HepG2 (cell line): ENCODE results near the gene TOM1L2. TPM values are rescaled to one million over a fixed set of nuclear protein-coding genes. Genes with fewer than 3 reads are reported as not detected.

Source experiments
- CC2D1A ChIP-seq: sonication (generic); formaldehyde crosslinking; IDR thresholded peaks from 2 replicates; pipeline ENCODE4 v1.8.1; 2023; ENCODE audit warnings: mild to moderate bottlenecking, missing genetic modification reagents
- CEBPG ChIP-seq: IDR thresholded peaks from 2 replicates; pipeline ENCODE4 v1.6.1; 2016
- FLYWCH1 ChIP-seq: sonication (generic); formaldehyde crosslinking; IDR thresholded peaks from 2 replicates; pipeline ENCODE4 v1.8.1; 2023; ENCODE audit warnings: mild to moderate bottlenecking, missing genetic modification reagents
- GFI1 ChIP-seq: sonication (generic); formaldehyde crosslinking; IDR thresholded peaks from 2 replicates; pipeline ENCODE4 v1.5.0; 2020; ENCODE audit warnings: missing genetic modification reagents, mild to moderate bottlenecking, borderline replicate concordance
- GZF1 ChIP-seq: sonication (generic); formaldehyde crosslinking; IDR thresholded peaks from 2 replicates; pipeline ENCODE4 v1.5.1; 2020; ENCODE audit warnings: mild to moderate bottlenecking, missing genetic modification reagents
- HOXA5 ChIP-seq: sonication (generic); formaldehyde crosslinking; IDR thresholded peaks from 2 replicates; pipeline ENCODE4 v1.4.0; 2020; ENCODE audit warnings: missing genetic modification reagents
- JDP2 ChIP-seq: sonication (generic); formaldehyde crosslinking; IDR thresholded peaks from 2 replicates; pipeline ENCODE4 v1.8.1; 2022; ENCODE audit warnings: missing genetic modification reagents, borderline replicate concordance
- KDM2A ChIP-seq: sonication (generic); formaldehyde crosslinking; IDR thresholded peaks from 2 replicates; pipeline ENCODE4 v1.4.0; 2020; ENCODE audit warnings: low read depth, missing genetic modification reagents, borderline replicate concordance
- POLR2A ChIP-seq, 2 experiments: IDR thresholded peaks; 2 replicates each; pipeline ENCODE4 v1.6.1; 2011; ENCODE audit warnings: low read depth in 2 of 2, low read length in 2 of 2, mild to moderate bottlenecking in 1 of 2, moderate library complexity in 1 of 2; ENCODE audit not compliant: insufficient read depth in 1 of 2
- RXRA ChIP-seq: sonication (generic); formaldehyde crosslinking; IDR thresholded peaks from 2 replicates; pipeline ENCODE4 v1.5.1; 2020; ENCODE audit warnings: missing genetic modification reagents
- SNAPC2 ChIP-seq: sonication (generic); formaldehyde crosslinking; IDR thresholded peaks from 2 replicates; pipeline ENCODE4 v1.8.1; 2022; ENCODE audit warnings: mild to moderate bottlenecking, missing genetic modification reagents
- ZBTB21 ChIP-seq: sonication (generic); formaldehyde crosslinking; IDR thresholded peaks from 2 replicates; pipeline ENCODE4 v1.4.0; 2020; ENCODE audit warnings: missing genetic modification reagents
- ZEB1 ChIP-seq: IDR thresholded peaks from 2 replicates; pipeline ENCODE4 v1.6.1; 2012; ENCODE audit warnings: mild to moderate bottlenecking, low read depth, inconsistent platforms; ENCODE audit not compliant: insufficient replicate concordance
- ZNF138 ChIP-seq: sonication (generic); formaldehyde crosslinking; IDR thresholded peaks from 2 replicates; pipeline ENCODE4 v1.5.0; 2020; ENCODE audit warnings: mild to moderate bottlenecking, low read depth, missing genetic modification reagents
- ZNF460 ChIP-seq: sonication (generic); formaldehyde crosslinking; IDR thresholded peaks from 2 replicates; pipeline ENCODE4 v1.5.1; 2020; ENCODE audit warnings: missing genetic modification reagents, mild to moderate bottlenecking, borderline replicate concordance
- ZNF496 ChIP-seq: sonication (generic); formaldehyde crosslinking; IDR thresholded peaks from 2 replicates; pipeline ENCODE4 v1.8.1; 2023; ENCODE audit warnings: mild to moderate bottlenecking, moderate library complexity, missing genetic modification reagents; ENCODE audit not compliant: insufficient replicate concordance
- ZNF644 ChIP-seq: IDR thresholded peaks from 2 replicates; pipeline ENCODE4 v1.6.1; 2016; ENCODE audit warnings: low read depth
- ZNF737 ChIP-seq: sonication (generic); formaldehyde crosslinking; IDR thresholded peaks from 2 replicates; pipeline ENCODE4 v1.5.0; 2020; ENCODE audit warnings: missing genetic modification reagents, mild to moderate bottlenecking, borderline replicate concordance
- ZNF768 ChIP-seq: sonication (generic); formaldehyde crosslinking; IDR thresholded peaks from 2 replicates; pipeline ENCODE4 v1.4.0; 2020; ENCODE audit warnings: missing genetic modification reagents
- ZNF792 ChIP-seq: IDR thresholded peaks from 2 replicates; pipeline ENCODE4 v1.6.1; 2016
- ZNF850 ChIP-seq: sonication (generic); formaldehyde crosslinking; conservative IDR thresholded peaks from 2 replicates; pipeline ENCODE4 v1.9.0; 2021; ENCODE audit warnings: mild to moderate bottlenecking, missing genetic modification reagents
- polyA plus RNA-seq, 8 experiments: library from polyadenylated mRNA; depleted of rRNA in 3 of 8; stranded (reverse) in 7 of 8; unstranded in 1 of 8; fragments of >200 nt; fragmentation: Illumina TruSeq in 4 of 8; extraction: Trizol in 4 of 8; gene quantifications; 2 replicates each; pipeline versions ENCODE4 v1.2.1 to v1.2.3, GENCODE V29; 2011 to 2016; ENCODE audit warnings: low read depth in 4 of 8, missing spikeins in 1 of 8, mixed read lengths in 1 of 8; ENCODE audit not compliant: insufficient read depth in 1 of 8
- total RNA-seq, 5 experiments: library from RNA; depleted of rRNA; stranded (reverse); fragments of >200 nt; fragmentation: Illumina TruSeq; extraction: Trizol; gene quantifications; 2 replicates each; pipeline ENCODE4 v1.2.3, GENCODE V29; 2016; ENCODE audit warnings: low read depth in 1 of 5
- TF ChIP-seq, protein P1 (sequence below): sonication (generic); formaldehyde crosslinking; IDR thresholded peaks from 2 replicates; pipeline ENCODE4 v1.4.0; 2020; ENCODE audit warnings: missing genetic modification reagents
- TF ChIP-seq, protein P2 (sequence below): sonication (generic); formaldehyde crosslinking; IDR thresholded peaks from 2 replicates; pipeline ENCODE4 v1.4.0; 2020; ENCODE audit warnings: low read depth, missing genetic modification reagents
- TF ChIP-seq, protein P3 (sequence below): fragments of 450-650 bp; IDR thresholded peaks from 2 replicates; pipeline ENCODE4 v1.6.1; 2017

TOM1L2 gene
- total and polyA plus RNA-seq, 2 of the 13 experiments (the other 11 are each of a cell fraction or from before 2014, with no cell fraction given) = 4.7 to 7.4 TPM

DNA sequence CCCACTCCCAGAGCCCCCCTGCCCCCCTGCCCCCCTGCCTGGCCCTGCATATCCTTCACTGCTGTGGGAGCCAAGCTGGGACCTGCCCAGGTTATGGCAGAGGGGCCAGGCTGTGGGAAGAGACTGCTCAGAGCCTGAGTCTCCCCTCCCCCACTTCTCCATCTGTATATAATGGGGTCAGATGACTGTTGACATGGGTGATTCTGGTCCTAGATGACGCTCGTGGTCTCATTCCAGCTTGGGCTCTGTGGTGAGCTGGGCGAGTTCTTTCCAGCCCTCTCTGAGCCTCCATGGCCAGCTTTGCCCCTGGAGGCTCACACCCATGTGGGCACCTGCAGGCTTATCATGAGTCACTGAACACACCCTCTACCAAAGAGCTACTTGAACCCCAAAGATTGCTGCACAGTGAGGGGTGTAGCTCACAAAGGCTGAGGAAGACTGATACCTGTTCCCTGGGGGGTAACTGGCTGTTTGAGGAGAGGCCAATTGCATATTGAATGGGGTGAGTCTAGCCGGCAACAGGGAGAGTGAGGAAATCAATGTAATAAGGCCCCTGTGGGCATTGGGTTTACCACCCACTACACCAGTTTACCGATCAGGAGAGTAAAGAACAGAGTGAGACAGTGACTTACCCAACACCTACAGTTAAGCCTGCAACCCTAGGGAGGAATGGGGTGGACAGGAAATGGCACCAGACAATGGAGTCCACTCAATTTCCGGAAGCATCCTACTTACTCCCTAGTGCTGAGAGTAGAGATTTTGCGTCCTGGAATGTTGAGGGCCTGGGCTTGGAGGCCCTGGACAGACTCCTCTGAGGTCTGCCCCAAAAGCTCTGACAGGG lies 131.2 kb downstream of the TOM1L2 start (continued):
- TF ChIP-seq ZNF460 (CRISPR knock-in tag) (no peak), KDM2A (CRISPR knock-in tag) (0 out of 2 replicates have a peak, but pooled peaks have one; percentile 14), CEBPG (peak; percentile 49; the same call in 1 of the 2 replicates), GFI1 (CRISPR knock-in tag) (0 out of 2 replicates have a peak, but pooled peaks have one; percentile 49), POLR2A (IDR thresholded peaks at IDR 0.05; ENCODE audit: insufficient read depth in 1 of 2, low read depth in 2 of 2, low read length in 2 of 2) (peak in 1 of 2 experiments; percentile 30; a peak in 2 of 4 replicates), ZNF737 (CRISPR knock-in tag) (no peak), ZNF496 (CRISPR knock-in tag) (no peak), ZNF138 (CRISPR knock-in tag) (0 out of 2 replicates have a peak, but pooled peaks have one; percentile 36), ZNF792 (no peak), FLYWCH1 (CRISPR knock-in tag) (no peak), ZNF644 (CRISPR knock-in tag) (peak; percentile 30; the same call in 1 of the 2 replicates), ZNF850 (CRISPR knock-in tag) (no peak), ZEB1 (no peak), GZF1 (no peak), HOXA5 (CRISPR knock-in tag) (no peak), RXRA (0 out of 2 replicates have a peak, but pooled peaks have one; percentile 5), ZNF768 (CRISPR knock-in tag) (peak; percentile 53; the same call in 1 of the 2 replicates), ZBTB21 (0 out of 2 replicates have a peak, but pooled peaks have one; percentile 20), JDP2 (CRISPR knock-in tag) (no peak), SNAPC2 (0 out of 2 replicates have a peak, but pooled peaks have one; percentile 62), CC2D1A (CRISPR knock-in tag) (no peak)
- TF ChIP-seq, protein P1, sequence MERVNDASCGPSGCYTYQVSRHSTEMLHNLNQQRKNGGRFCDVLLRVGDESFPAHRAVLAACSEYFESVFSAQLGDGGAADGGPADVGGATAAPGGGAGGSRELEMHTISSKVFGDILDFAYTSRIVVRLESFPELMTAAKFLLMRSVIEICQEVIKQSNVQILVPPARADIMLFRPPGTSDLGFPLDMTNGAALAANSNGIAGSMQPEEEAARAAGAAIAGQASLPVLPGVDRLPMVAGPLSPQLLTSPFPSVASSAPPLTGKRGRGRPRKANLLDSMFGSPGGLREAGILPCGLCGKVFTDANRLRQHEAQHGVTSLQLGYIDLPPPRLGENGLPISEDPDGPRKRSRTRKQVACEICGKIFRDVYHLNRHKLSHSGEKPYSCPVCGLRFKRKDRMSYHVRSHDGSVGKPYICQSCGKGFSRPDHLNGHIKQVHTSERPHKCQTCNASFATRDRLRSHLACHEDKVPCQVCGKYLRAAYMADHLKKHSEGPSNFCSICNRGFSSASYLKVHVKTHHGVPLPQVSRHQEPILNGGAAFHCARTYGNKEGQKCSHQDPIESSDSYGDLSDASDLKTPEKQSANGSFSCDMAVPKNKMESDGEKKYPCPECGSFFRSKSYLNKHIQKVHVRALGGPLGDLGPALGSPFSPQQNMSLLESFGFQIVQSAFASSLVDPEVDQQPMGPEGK (CRISPR knock-in tag) = 0 out of 2 replicates have a peak, but pooled peaks have one; percentile 5
- TF ChIP-seq, protein P2, sequence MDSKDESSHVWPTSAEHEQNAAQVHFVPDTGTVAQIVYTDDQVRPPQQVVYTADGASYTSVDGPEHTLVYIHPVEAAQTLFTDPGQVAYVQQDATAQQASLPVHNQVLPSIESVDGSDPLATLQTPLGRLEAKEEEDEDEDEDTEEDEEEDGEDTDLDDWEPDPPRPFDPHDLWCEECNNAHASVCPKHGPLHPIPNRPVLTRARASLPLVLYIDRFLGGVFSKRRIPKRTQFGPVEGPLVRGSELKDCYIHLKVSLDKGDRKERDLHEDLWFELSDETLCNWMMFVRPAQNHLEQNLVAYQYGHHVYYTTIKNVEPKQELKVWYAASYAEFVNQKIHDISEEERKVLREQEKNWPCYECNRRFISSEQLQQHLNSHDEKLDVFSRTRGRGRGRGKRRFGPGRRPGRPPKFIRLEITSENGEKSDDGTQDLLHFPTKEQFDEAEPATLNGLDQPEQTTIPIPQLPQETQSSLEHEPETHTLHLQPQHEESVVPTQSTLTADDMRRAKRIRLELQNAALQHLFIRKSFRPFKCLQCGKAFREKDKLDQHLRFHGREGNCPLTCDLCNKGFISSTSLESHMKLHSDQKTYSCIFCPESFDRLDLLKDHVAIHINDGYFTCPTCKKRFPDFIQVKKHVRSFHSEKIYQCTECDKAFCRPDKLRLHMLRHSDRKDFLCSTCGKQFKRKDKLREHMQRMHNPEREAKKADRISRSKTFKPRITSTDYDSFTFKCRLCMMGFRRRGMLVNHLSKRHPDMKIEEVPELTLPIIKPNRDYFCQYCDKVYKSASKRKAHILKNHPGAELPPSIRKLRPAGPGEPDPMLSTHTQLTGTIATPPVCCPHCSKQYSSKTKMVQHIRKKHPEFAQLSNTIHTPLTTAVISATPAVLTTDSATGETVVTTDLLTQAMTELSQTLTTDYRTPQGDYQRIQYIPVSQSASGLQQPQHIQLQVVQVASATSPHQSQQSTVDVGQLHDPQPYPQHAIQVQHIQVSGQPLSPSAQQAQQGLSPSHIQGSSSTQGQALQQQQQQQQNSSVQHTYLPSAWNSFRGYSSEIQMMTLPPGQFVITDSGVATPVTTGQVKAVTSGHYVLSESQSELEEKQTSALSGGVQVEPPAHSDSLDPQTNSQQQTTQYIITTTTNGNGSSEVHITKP (CRISPR knock-in tag) = peak; percentile 6; the same call in 1 of the 2 replicates
- TF ChIP-seq, protein P3, sequence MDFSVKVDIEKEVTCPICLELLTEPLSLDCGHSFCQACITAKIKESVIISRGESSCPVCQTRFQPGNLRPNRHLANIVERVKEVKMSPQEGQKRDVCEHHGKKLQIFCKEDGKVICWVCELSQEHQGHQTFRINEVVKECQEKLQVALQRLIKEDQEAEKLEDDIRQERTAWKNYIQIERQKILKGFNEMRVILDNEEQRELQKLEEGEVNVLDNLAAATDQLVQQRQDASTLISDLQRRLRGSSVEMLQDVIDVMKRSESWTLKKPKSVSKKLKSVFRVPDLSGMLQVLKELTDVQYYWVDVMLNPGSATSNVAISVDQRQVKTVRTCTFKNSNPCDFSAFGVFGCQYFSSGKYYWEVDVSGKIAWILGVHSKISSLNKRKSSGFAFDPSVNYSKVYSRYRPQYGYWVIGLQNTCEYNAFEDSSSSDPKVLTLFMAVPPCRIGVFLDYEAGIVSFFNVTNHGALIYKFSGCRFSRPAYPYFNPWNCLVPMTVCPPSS = no peak
